ENCODE measurements around the gene ASIC2.

ASIC2 gene

DNA sequence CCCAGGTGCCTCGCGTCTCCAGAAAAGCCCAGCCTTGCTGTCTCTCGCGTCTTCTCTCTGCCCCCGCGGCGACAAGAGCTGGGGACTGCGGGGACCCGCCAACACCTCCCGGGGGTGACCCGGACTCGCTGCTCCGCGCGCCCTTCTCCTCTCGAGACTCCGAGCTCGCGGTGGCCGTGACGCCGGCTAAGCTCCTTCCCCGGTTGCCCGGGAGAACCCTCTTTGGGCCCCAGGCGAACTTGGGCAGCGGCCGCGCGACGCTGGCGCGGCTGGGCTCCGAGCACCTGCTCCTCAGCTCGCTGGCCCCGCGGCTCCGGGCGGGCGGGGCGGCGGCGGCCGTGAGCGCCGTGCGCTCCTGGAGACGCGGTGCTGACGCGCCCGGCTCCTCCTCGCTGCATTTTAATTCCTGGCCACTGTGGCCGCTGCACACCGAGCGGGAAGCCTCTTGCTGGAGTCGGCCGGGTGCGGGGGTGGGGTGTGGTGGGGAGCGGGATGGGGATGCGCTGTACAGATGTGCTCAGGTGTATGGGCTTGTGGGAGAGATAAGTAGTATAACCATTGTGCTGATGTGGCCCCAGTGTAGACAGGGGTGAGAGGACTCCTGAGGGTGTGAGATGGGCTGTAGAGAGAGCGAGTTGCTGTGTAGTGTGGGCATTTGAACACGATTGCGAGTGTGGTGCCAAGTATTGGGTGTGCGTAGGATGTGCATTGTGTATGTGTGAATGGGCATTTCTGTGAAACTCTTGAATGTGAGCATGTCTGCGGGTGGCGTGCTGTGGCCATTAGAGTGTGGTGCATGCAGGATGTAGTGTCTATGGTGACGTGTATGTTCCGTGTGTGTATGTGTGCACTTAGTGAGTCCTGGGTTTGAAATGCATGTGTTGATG is at the start of gene ASIC2:
ASIC2 (minus strand) TSS at position 315 of the 887 bp plus-strand sequence.
- H3K4me3 ChIP-seq (replicated peaks; ENCODE audit: low read depth, low read length) = no peak within 1 kb of the TSS
- TF ChIP-seq CTCF (IDR thresholded peaks at IDR 0.05; ENCODE audit: low read depth, low read length, missing control alignments) = no peak
- DNase-seq (ENCODE audit: extremely low read depth, low read depth) = no peak

- DNase-seq (ENCODE audit: extremely low read depth, low read depth) = no peak
- H3K4me3 ChIP-seq (replicated peaks; ENCODE audit: low read depth, low read length) = no peak overlapping the region
- TF ChIP-seq CTCF (IDR thresholded peaks at IDR 0.05; ENCODE audit: low read depth, low read length, missing control alignments) = no peak
Measured at GRCh38 chr17:33342025-33342424, 48.9 kb upstream of the ASIC2 start.

- no peak overlapping the region for H3K4me3 ChIP-seq (replicated peaks; ENCODE audit: low read depth, low read length)
- DNase-seq (ENCODE audit: extremely low read depth, low read depth) = no peak
- TF ChIP-seq CTCF (IDR thresholded peaks at IDR 0.05; ENCODE audit: low read depth, low read length, missing control alignments) = no peak
Measured at GRCh38 chr17:33338242-33338641, 45.1 kb upstream of the ASIC2 start.

DNA sequence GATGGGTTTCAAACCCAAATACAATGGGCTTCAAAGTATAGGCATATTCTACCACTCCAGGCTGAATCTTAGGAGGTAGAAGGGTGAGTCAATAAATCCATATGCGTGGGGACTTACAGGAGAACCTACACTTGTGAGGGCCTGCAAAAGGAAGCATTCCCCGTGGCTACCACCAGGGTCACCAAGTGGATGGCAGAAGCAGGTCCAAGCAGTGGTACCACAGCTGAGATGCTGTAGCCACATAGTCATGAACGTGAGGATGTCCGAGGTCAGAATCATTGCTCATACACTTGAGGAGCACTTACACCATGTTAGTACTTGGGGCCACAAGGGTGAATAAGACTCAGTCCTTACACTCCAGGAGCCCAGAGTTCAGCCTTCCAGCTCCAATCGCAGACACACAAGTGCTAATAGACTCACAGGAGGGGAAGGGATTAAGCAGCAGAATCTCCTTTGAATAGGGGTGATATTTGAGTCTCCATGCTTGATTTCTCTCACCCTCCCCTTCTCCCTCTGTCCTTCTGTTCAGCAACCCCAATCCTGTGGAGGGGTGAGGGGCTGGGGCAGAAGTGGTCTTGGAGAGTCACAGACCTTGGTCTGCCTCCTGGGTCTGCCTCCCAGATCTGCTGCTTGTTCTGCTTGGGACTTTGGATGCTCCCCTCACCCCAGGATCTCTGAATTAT is 42.5 kb upstream of the ASIC2 start:
- no peak for DNase-seq (ENCODE audit: extremely low read depth, low read depth)
- TF ChIP-seq CTCF (IDR thresholded peaks at IDR 0.05; ENCODE audit: low read depth, low read length, missing control alignments) = no peak

GRCh38 chr17:33334703-33335102 is 41.6 kb upstream of the ASIC2 start:
- DNase-seq (ENCODE audit: extremely low read depth, low read depth) = no peak
- no peak for TF ChIP-seq CTCF (IDR thresholded peaks at IDR 0.05; ENCODE audit: low read depth, low read length, missing control alignments)
- H3K4me3 ChIP-seq (replicated peaks; ENCODE audit: low read depth, low read length) = no peak overlapping the region

More for the DNA sequence above, 42.5 kb upstream of the ASIC2 start:
- H3K4me3 ChIP-seq (replicated peaks; ENCODE audit: low read depth, low read length) = no peak overlapping the region

- H3K4me3 ChIP-seq (replicated peaks; ENCODE audit: low read depth, low read length) = no peak overlapping the region
- TF ChIP-seq CTCF (IDR thresholded peaks at IDR 0.05; ENCODE audit: low read depth, low read length, missing control alignments) = no peak
- DNase-seq (ENCODE audit: extremely low read depth, low read depth) = no peak
Measured at GRCh38 chr17:33330877-33331276, 37.8 kb upstream of the ASIC2 start.
